IMR-90 (cell line): ENCODE measurements around the gene DEFB129.

ENCODE experiments used
- CEBPB ChIP-seq: IDR thresholded peaks from 2 replicates; pipeline ENCODE4 v1.6.1; 2012; ENCODE audit warnings: low read depth, low read length, improper control_type of control experiment
- FOS ChIP-seq: fragments of 150-350 bp; IDR thresholded peaks from 2 replicates; pipeline ENCODE4 v1.6.1; 2016; ENCODE audit warnings: low read depth, low read length
- POLR2A ChIP-seq: IDR thresholded peaks from 2 replicates; pipeline ENCODE4 v1.6.1; 2012; ENCODE audit warnings: mild to moderate bottlenecking, low read depth, low read length
- RAD21 ChIP-seq: IDR thresholded peaks from 2 replicates; pipeline ENCODE4 v1.6.1; 2012; ENCODE audit warnings: low read length, improper control_type of control experiment
- USF2 ChIP-seq: fragments of 150-350 bp; IDR thresholded peaks from 2 replicates; pipeline ENCODE4 v1.6.1; 2017; ENCODE audit warnings: mild to moderate bottlenecking, antibody characterized with exemption, low read length, low read depth
- TF ChIP-seq, protein P1 (sequence below): conservative IDR thresholded peaks from 2 replicates; pipeline ENCODE4 v1.5.1; 2012; ENCODE audit warnings: mild to moderate bottlenecking, low read depth, low read length, improper control_type of control experiment
- TF ChIP-seq, protein P2 (sequence below): fragments of 150-350 bp; IDR thresholded peaks from 2 replicates; pipeline ENCODE4 v1.6.1; 2016; ENCODE audit warnings: low read depth, mild to moderate bottlenecking, low read length, moderate library complexity, borderline replicate concordance

GRCh38 chr20:275791-276190, 48.7 kb downstream of the DEFB129 start:
- TF ChIP-seq, protein P1, sequence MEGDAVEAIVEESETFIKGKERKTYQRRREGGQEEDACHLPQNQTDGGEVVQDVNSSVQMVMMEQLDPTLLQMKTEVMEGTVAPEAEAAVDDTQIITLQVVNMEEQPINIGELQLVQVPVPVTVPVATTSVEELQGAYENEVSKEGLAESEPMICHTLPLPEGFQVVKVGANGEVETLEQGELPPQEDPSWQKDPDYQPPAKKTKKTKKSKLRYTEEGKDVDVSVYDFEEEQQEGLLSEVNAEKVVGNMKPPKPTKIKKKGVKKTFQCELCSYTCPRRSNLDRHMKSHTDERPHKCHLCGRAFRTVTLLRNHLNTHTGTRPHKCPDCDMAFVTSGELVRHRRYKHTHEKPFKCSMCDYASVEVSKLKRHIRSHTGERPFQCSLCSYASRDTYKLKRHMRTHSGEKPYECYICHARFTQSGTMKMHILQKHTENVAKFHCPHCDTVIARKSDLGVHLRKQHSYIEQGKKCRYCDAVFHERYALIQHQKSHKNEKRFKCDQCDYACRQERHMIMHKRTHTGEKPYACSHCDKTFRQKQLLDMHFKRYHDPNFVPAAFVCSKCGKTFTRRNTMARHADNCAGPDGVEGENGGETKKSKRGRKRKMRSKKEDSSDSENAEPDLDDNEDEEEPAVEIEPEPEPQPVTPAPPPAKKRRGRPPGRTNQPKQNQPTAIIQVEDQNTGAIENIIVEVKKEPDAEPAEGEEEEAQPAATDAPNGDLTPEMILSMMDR = no peak
- TF ChIP-seq USF2 (no peak), CEBPB (no peak), FOS (no peak), POLR2A (no peak), RAD21 (no peak)
- TF ChIP-seq, protein P2, sequence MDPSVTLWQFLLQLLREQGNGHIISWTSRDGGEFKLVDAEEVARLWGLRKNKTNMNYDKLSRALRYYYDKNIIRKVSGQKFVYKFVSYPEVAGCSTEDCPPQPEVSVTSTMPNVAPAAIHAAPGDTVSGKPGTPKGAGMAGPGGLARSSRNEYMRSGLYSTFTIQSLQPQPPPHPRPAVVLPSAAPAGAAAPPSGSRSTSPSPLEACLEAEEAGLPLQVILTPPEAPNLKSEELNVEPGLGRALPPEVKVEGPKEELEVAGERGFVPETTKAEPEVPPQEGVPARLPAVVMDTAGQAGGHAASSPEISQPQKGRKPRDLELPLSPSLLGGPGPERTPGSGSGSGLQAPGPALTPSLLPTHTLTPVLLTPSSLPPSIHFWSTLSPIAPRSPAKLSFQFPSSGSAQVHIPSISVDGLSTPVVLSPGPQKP = no peak
